Putamen (tissue), 1 donor: Measurements from ENCODE around the gene VPS37C.

Experiments
- DNase-seq: peaks from one replicate; pipeline ENCODE4 v3.0.0-alpha.2; 2016; ENCODE audit warnings: low spot score

The VPS37C gene

DNA sequence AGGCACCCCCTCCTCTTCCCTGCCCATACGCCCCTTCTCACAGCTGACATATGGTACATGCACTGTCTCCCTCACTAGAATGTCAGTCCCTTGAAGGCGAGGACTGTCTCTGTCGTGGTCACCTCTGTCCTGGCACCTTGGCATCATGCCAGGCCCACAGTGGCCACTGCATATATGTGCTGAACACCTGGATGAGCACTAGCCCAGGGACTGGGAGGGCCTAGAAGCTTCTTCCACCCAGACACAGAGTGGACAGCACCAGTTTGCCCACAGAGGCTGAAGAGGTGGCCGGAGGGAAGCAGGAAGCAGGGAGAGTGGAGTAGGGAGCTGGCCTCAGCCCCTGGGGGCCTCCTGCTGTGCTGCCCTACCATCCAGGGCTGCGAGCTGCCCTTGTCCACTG, 28.6 kb downstream of the VPS37C start:
- no peak for DNase-seq

DNA sequence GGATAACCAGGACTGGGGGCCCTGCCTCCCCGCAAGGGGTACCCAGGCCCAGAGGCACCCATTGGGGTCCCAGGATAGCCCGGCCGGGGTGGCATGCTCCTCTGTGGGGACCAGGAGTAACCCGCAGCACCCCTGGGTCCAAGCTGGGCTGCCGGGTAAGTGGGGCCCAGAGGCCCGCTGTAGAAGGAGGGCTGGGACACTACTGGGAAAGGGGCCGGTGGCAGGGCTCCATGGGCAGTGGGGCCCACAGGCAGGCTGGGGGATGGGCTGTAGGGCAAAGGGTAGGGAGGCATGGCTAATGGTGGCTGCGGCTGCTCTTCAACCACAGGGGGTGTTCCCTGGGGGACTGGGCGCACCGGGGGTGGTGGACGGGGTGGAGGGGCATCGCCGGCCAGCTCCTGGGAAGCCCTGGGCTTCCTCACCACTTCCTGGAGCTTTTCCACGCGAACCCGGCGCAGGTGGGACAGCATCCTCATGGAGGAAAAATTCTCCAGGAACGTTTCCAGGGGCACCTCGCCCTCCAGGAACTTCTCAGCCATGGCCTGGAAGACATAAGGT, 29.1 kb downstream of the VPS37C start:
- no peak for DNase-seq

DNA sequence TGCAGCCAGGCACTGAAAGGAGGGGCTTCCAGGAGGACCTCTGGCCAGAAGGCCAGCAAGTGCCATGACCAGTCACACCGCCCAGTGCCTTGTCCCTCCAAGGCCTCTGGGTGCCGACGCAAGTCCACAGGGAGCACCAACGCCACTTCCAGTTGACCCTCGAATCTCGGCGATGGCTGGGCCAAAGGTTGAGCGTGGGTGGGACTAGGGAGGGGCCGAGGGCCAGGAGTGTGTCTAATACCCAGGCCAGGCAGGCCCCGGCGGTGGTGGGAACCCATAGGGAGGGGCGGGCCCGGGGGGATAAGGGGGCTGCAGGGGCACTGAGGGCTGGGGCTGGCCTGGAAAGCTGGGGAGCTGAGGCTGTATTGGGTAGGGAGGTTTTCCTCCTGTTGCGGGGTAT, 29.6 kb downstream of the VPS37C start:
- no peak for DNase-seq

DNA sequence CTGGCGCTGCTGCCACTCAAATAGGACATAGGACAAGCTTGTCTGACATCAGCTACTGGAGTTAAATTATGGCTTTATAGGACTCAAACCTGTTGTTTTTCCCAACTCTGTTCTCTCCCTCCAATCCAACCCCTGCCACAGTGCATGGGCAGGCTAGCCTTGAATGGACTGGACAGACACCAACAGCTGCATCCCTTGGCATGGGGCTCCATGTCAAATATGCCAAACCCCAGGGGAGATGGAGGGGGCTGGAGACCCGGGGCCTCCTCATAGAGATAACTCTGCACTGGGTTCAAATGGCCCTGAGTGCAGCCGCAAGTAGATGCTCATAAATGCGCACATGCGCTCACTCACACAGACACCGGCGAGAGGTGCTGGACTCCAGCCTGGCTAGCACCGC, 30.0 kb downstream of the VPS37C start:
- DNase-seq = no peak

DNA sequence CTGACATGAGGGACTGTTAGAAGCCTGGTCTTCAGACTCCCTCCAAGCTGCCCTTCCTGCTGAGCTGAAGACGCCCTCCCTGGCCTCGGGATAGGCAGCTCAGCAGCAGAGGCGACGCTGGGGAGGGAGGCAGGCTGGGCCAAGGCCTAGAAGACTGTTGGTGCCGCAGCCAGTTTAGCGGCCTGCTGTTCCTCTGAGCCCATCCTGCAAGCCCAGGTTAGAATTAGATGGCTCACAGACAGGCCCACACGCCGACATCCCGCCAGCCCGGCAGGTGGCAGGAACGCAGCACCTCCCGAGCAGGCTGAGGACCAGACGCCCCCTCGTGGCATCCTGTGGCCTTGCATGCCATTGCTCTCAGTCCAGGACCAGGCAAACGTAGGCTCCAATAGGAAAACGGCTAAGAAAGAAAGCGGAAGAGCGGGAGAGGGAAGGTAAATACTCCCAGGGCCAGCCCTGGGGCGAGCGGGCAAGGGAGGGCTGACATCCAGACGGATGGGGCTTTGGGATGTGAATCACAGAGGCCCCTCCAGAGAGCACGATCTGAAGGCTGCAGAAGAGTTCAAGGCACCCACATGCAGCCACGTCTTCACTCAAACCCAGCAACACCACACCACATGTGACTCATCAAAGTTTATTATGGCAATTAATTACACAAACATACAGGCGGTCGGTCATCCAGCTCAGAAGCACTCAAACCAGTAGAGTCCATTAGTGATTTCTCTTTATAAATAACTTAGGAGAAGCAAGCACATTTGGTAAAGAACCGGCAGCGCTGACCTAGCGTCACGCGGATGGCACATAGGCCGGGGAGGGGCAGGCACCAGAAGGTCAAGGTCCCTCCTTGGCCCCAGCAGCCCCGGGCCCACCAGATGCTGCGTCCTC, 31.3 kb downstream of the VPS37C start:
- peak; percentile 75 for DNase-seq

DNA sequence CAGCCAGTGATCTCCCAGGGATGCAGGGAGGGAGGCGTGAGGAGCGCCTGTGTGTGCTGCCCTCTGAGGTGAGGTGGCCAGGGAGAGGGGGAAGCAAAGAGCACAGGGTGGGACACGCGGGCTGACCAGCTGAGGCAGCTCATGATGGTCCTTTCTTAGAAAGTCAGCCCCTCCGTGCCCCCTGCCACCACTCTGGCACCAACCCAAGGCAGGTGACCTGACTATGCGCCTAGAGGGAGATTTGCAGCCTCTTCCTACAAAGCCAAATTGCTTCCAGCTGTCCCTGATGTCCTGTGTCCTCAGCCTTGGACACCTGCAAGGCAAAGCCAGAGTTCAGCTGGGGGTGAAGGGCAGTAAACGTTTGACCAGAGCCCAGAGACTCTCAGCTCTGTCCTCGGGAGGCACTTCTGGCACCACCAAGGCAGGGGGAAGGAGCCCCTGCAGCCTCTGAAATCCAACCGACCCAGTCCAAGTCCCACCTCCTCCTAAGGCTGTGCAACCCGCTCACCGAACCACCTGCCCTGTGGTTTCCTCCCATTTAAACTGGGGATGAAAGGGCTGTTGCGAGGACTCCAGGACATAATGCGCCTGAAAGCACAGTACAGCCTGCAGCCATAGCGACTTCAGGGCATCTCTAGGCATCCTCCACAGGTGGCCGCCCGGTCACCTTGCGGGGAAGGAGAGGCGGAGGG, 32.1 kb downstream of the VPS37C start:
- DNase-seq = no peak

DNA sequence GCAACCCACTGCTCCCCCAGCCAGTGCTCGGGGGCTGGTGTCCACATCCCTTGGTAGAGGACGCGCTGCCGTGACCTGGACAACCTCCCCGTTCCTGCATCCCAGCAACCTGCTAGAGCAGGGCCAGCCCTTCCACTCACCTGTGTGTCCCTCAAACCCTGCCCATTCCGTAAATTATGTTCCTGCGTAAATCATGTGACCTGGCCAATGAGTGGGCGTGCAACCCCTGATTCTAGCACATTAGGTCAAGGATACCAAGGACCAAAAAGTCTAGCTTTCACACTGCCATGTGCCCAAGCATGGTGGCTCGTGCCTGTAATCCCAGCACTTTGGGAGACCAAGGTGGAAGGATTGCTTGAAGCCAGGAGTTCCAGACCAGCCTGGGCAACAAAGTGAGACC, 33.2 kb downstream of the VPS37C start:
- no peak for DNase-seq

DNA sequence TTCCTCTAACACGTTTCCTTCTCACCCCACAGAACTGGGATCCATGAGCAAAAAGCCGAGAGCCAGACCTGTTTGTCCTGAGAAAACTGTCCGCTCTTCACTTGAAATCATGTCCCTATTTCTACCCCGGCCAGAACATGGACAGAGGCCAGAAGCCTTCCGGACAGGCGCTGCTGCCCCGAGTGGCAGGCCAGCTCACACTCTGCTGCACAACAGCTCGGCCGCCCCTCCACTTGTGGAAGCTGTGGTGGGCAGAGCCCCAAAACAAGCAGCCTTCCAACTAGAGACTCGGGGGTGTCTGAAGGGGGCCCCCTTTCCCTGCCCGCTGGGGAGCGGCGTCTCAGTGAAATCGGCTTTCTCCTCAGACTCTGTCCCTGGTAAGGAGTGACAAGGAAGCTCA, 35.0 kb downstream of the VPS37C start:
- no peak for DNase-seq

DNA sequence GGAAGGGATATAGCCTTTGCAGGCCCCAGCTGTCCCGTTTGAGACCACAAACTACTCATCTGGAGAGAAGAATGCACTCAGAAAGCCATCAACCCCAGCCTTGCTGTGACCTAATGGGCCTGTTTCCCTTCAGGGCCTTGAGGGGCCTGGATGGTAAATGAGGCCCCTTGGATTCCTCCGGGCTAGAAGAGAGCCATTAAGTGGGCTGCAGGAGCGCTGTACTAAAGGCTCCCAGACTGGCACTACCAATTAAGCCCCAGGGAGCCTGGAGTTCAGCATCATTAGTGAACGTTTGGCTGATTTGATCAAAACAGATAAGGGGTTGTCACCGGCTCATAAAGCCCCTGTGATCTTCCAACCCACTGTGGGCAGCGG, 35.9 kb downstream of the VPS37C start:
- no peak for DNase-seq

DNA sequence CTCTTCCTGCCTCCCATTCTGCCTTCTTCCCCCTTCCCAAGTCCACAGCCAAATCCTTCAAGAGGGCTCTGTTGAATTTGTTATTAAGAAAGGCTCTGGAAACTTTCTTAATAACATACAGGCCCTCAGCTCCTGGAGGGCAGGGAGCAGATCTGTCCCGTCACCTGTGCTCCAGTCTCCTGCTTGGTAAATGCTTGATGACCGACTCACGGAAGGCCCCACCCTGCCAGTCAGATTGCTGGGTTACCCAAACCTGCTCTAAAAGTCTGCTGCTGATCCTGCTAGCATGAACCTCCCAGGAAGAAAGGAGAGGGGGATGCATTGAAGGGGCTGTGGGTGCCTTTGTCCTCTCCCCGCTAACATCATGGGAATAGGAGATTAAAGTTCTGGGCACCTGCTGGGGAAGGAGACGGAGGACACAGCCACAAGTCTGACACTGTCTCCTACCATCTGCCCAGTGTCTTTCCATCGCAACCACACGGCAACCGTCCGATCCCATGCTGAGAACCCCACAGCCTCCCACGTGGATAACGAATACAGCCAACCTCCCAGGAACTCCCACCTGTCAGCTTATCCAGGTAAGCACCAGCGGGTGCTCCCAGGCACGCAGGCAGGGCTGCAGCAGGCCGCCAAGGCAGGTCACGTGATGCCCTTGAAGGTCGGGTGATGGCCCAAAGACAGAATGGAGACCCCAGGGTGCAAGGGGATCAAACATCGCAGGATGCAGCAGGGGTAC, 36.5 kb downstream of the VPS37C start:
- DNase-seq = no peak

DNA sequence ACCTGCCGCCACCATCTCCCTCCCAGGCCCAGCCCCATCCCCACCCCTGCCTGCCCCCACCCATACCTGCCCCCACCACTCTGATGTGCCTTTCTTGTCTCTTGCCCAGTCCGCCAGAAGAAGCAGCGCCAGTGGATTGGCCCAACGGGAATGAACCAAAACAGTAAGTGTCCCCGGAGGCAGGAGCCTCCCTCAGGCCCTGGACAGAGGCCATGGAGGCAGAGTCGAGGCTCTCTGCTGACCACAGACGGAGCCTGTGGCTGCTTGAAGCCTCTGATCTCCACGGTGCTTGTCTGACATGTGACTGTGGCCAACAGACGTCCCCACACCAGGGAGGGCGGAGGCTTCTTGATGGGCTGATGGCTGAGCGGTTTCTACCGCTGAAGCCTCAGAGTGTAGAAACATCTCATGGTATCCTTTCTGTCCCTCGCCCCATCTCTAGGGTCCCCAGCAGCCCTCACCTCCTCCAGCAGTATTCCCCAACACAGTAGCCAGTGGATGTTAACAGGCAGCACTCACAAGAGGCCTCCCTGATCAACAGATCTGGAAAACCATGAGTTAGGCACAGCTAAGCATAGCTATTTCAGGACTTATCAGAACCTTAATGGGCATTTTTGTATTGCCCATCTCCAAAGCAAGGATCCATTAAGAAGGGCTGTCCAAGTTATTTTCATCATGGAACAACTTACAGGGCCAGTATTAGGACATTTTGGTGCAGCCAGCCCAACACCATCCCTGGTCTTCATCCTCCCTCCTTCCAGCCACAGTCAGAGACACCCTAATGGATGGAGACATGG, 37.3 kb downstream of the VPS37C start:
- no peak for DNase-seq

DNA sequence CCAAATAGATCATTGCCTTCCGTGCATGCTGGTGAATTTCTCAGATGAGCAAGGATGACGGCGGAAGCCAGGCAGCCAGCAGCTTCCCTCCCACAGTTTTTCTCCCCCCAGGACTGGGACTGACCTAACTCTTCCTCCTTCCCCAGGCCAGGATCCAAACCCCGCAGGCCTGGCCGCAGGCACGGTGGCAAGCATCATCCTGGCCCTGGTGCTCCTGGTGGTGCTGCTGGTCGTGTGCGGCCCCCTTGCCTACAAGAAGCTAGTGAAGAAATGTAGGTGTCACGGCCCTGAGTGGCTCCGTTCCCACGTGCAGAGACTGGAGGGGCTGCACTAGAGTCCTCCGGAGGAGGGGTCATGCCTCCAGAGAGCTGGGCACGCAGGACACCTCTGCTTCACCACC, 38.5 kb downstream of the VPS37C start:
- DNase-seq = no peak

DNA sequence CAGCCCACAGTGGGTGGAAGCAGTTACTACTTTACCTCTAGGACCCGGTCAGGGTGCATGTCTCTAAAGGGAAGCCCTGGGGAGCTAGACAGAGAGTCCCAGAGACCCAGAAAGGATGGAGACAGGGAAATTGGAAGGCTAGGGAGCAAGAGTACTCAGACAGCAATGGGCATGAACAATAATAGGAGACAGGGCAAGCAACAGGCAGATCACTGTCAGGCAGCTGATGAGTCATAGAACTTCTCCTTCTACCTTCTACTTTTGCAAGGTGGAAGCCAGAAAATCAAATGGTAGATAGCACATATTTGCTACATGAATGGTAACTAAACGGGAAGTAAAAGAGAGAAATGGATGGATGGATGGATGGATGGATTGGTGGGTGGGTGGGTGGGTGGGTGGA, 39.3 kb downstream of the VPS37C start:
- DNase-seq = no peak

DNA sequence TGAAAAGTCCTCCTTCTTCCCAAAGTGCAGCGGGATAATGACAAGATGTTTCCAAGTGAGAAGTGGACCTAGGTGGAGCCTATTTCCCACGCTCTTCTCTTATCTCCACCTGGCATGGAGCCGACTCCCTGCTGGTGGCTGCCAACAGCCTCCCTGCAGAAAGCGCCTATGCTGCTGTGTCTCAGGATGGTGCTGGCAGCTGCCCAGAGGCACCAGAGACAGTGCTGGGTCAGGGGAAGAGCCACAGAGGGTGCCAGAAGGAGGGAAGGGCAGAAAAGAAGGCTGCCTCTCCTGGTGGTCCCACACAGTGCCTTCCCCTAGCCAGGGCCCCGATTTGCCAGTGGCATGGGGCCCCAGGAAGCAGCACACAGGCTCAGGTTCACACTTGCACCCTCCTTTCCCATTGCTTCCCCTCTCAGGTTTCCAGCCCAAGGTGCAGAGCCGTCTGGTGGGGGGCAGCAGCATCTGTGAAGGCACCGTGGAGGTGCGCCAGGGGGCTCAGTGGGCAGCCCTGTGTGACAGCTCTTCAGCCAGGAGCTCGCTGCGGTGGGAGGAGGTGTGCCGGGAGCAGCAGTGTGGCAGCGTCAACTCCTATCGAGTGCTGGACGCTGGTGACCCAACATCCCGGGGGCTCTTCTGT, 39.9 kb downstream of the VPS37C start:
- no peak for DNase-seq

DNA sequence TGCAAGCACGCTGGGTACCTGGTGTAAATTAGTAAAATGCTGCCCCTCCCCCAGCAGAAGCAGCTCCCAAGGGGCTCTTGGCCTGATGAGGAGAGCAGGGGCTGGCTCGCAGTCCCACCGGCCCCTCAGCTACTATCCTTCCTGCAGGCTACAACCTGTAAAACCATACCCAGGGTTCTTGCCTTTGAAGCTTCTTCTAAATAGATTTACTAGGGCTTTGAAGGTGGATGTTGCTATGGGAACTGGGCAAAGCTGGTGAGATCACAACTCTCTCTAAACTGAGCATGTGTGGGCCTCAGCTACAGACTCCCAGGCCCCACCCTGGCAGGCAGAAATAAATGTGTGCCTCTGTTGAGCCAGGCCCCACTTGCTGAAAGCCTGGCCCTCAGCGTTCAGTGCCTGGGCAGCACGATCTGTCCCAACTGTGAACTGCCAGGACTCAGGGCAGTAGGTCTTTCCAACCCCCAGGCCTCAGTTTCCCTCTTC, 40.5 kb downstream of the VPS37C start:
- peak; percentile 78 for DNase-seq

DNA sequence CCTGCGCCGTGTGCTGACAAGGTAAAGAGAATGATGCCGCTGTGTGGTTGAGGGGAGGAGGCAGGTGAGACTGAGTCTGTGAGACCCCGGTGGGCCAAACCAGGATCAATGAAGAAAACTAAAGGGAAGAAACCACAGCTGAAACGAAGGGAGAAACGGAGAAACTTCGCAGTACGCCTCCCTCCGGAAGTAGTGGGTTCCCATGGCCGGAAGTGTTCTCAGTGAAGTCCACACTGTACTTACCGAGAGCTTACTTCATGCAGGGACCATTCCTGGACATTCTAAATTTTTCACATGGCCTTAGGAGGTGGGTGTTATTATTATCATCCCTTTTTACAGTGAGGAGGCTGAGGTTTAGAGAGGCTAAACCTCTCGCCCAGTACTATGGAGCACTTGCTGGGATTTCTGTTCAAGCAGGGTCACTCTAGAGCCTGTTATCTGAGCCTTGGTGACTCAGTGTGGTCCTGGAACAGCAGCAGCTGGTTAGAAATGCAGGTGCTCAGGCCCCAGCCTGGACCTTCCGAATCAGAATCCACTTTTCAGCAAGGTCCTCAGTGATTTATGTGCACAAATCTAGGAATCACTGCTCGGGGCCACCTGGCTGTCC, 41.0 kb downstream of the VPS37C start:
- no peak for DNase-seq

DNA sequence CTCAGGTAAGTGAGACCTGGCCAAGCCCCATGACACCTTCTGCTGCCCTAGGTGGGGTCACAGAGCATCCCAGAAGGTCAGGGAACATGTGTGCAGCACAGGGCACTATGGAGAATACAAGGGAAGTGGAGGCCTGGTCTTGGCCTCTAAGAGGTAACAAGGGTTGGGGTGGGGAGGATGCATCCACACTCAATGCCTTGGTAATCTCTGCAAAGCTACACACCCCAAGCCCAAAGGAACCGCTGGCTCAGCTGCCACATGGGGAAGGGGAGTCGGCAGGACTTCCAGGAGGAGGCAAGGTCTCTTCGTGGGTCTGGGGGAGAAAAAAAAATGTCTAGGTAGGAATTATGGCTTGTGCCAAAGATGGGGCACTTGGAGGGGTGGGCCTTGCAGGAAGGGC, 41.7 kb downstream of the VPS37C start:
- no peak for DNase-seq

DNA sequence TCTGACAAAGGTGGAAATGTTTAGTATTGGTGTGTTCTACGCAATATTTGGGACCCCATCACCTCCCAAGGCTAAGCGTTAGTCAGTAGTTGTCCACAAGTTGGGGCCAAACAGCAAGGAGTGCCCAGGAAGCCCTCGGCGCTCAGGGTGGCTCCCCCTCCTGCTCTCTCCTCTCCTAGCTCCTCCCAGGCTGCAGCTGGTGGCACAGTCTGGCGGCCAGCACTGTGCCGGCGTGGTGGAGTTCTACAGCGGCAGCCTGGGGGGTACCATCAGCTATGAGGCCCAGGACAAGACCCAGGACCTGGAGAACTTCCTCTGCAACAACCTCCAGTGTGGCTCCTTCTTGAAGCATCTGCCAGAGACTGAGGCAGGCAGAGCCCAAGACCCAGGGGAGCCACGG, 42.2 kb downstream of the VPS37C start:
- no peak for DNase-seq

DNA sequence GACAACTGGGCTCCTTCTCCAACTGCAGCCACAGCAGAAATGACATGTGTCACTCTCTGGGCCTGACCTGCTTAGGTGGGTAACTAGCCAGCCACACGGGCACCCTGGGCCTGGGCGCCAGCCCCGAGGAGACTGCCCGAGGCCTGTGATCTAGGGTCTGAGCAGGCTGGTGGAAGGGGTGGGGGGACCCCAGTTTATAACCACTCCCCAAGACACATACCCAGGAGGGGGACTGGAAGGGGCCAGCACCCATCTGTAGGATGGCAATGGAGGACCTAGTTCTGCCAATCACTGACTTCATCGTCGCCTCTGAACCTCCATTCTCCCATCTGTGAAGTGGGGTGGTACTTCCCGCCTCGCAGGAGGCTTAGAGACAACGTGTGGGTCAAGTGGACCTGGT, 42.8 kb downstream of the VPS37C start:
- DNase-seq = no peak

DNA sequence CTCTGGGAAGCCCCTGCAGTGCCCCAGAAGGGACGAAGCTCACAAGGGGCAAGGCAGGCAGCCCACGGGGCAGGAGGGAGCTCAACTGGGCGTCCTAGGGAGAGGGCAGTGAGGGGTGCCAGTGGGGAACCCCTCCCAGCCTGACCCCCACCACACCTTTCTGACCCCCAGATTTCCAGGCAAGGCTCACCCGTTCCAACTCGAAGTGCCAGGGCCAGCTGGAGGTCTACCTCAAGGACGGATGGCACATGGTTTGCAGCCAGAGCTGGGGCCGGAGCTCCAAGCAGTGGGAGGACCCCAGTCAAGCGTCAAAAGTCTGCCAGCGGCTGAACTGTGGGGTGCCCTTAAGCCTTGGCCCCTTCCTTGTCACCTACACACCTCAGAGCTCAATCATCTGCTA, 43.2 kb downstream of the VPS37C start:
- DNase-seq = no peak

DNA sequence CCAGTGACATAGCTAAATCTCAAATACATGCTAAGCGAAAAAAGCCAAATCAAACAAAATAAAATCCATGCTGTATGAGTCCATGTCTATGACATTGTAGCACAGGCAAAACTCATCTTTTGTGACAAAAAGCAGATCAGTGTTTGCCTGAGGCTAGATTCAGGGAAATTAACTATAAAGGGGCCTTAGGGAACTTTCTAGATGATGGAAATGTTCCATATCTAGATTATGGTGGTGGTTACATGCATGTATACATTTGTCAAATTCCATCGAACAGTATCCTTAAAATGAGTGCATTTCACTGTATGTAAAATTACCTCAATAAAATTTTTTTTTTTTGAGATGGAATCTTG, 44.1 kb downstream of the VPS37C start:
- no peak for DNase-seq
